DMS114 treated with DMSO at 0.1 percent for 48 hours (cell line): ENCODE measurements around the gene CCDC33.

ENCODE experiments used
- DNase-seq: peaks from one replicate; lab custom pipeline; 2025; ENCODE audit not compliant: unreplicated experiment; lab: John Stamatoyannopoulos, UW

Gene CCDC33

DNA sequence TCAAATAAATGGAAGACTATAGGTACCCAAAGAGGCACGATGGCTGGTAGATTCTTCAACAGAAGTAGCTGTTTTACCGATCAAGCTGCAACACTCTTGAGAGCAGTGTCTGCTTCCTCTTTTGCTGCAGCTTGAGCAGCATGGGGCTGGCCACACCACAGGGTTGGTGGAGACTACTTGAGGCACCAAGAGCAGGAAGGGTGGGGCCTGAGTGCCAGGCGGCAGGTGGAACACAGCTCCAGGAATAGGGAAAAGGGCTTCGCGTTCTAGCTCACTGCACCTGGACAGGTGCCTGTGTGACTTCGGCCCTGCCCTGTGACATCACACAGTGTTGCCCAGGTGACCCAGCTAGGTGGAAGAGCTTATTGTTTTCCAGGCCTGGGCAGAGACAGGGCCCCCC, at the start of gene CCDC33:
CCDC33 (plus strand) TSS at position 365 of the 400 bp plus-strand sequence. CDS start 394 bp downstream, outside the sequence.
- no peak for DNase-seq

DNA sequence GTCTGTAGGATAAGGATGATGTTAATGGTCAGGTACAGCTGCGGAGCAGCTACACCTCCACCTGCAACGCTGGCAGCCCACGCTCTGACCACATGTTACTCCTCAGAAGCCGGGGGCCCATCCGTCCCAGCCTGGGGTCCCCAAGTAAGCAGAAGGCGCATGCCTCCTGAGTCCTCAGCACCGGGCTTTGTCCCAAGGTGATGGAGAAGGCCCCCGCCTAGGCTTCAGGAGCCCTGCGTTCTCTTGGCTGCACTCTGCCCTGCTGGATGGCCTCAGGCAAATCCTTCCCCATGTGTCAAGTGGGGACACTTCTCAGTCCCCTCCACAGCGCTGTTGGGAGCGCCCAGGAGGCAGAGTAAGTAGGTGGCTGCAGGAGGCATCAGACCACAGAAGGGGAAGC, 47.9 kb upstream of the CCDC33 start:
- no peak for DNase-seq

DNA sequence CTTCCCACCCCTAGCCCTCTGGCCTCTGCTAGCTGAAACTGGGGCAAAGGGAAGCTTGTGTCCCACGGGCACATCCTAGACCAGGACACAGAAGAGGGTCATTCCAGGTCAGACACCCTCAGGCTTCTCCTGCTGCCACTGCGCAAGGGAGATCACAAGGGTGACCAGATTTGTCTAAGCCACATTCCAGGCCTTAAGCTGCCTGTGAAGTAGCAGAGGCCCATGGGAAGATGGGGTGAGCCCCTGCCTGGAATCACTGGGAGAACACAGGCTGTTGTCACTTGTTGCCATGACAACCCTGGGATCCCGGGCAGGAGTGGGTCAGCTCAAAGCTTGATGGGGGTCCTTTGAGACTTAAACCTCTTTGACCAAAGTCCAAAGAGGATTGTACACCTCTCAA, 44.3 kb upstream of the CCDC33 start:
- DNase-seq: no peak

DNA sequence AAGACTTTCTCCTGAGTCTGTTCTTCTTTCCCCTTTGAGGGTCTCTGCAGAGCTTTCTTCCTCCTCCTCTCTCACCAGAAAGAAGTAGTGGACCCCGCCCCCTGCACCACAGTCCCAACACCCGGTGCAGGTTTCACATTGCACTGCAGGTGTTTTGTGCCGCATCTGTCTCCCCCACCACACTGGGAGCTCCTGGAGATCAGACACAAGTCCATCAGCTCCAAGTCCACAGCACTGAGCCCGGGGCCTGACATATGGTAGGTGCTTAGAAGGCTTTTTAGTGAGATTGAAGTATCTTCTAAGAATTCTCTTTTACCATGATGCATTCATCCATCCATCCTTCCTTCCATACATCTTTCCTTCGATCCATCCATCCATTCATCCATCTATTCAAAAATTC, 43.4 kb upstream of the CCDC33 start:
- no peak for DNase-seq

DNA sequence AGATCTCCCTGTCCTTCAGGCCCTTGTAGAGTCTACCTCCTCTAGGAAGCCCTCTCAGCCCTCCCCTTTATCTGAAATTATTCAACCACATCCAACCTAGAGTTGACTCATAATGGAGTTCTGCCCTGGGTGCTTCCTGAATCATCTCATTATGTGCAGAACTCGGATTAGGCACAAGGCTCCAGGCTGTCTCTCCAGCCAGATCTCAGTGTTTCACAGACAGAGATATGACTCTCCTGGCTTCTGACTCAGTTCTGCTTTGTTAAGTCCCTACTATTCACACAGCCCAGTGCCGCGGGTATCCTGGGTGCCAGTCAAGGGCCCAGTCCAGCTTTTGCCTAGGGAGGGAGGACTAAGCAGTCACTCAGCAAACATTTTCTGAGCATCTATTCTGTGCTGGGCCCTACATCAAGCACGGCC, 42.8 kb upstream of the CCDC33 start:
- DNase-seq: no peak

DNA sequence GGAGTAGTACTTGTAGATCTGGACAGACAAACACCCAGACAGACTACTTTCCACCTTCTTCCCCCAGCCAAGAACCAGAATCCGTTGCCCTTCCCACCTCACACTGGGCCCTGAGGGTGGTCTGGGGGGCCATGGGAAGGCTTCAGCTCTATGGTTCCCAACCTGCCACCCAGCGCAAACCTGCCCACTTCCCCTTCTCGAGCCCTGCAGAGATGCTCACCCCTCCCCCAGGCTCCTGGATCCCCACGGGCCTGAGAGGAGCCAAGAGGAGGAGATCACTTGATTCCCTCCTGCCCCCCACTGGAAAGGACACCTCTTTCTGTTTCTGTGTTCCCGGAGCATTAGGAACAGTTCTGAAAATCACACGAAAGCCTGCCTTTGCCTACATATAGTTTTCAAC, 42.2 kb upstream of the CCDC33 start:
- DNase-seq: no peak

DNA sequence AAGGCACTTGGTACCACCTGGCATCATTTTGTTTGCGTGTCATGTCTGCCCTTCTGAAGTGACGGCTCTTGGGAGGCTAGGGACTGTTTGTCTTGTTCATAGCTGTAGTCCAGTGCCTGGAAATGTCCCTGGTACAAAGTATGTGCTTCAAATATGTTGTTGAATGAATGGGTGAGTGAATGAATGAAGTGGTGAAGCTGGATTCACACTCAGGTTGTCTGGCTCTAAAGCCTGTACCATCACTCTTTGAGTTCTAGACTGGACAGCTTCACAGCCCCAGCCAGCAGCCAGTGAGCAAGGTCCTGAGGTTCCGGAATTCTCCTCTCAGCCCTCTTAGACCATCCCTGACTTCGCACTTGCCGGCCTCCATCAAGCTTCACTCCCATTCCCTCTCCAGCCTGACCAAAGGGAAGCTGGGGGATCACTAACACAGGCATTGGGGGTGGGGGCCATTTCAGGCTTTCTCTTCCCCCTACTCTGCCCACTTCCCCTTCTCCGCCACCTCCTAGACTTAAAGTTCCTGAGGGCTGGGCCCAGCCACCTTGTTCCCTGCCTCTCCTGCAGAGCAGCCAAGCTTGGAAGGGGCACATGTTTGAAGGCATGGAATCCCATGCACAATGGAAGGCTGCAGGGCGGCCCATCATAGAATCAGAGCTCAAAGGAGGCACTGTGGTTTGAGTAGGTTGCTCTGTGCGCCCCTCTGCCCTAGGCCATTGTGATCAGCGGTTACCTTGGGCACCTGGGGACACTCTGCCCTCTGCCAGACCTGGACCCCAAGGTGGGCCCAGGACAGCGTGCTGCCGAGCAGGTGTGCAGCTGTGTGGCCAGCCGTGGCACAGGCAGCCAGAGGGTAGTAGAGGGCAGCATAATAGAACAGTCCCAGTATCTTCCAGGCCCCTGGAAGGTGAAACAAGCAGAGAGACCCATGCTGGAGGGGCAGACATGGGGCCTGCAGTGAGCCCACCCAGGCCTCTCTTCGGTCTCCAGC, 41.3 kb upstream of the CCDC33 start:
- DNase-seq: no peak

DNA sequence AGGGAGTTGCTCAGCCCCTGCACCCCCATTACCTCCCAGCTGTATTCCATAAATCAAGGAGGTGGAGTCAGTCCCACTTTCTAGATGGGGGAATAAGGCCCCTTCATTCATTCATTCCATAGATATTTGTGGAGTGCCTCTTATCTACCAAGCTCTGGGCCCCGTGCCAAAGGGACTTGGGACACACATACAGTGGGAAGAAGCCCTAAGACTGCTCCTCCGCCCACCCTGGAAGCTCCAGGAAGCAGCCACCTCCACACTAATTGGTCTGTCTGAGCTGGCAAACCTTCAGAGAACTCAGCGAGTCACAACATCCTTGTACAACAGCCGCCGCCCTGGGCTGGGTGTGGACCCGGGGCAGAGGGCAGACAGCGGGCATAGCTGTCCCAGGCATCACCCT, 40.0 kb upstream of the CCDC33 start:
- DNase-seq: no peak

DNA sequence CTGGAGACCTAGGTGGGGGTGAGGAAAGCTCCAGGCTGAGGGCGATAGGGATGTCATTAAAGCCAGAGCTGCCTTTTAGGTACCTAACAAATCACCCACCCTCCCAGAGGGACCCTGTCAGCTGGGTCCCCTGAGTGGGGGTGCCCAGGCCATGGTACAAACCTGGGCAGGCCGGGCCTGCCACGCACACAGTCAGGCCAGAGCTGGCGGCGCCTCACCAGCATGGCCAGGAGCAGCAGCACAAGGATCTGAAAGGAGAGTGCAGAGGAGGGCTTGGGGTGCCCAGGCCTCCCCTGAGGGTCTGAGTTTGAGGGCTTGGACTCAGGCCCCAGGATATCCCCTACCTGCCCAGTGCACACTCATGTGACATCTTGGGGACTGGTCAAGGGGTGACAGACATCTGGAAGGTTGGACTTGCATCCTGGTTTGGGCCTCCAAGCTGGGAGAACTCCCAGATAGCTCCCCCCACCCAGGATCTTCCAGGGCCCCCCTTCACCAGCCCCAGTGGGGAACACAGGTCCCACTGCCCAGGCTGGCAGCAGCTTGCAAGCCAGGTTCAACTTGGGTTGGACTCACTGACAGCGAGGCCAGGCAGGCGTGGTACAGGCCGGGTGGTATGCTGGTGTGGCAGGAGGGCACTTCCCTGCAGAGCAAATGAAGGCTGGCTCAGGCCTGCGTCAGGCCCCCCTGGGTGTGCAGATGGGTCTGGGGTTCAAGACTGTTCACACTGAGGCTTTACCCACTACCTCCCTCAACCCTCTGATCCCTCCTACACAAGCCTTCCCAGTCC, 38.8 kb upstream of the CCDC33 start:
- DNase-seq: no peak

DNA sequence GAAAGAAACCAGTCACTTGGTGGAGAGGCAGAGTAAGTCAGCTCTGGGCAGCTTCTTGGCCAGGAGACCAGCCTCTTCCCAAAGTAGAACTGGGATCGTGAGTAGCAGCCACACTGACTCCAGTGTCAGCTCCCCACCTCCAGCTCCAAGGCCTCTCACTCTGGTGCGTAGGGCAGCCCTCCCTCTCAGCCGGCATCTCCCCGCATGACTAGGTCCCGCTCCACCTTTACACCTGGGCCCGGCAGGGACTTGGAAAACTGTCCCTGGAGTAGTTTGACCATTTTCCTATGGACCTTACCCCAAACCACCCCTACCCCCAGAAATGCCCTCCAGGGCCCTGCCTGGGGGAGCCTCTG, 36.9 kb upstream of the CCDC33 start:
- no peak for DNase-seq

DNA sequence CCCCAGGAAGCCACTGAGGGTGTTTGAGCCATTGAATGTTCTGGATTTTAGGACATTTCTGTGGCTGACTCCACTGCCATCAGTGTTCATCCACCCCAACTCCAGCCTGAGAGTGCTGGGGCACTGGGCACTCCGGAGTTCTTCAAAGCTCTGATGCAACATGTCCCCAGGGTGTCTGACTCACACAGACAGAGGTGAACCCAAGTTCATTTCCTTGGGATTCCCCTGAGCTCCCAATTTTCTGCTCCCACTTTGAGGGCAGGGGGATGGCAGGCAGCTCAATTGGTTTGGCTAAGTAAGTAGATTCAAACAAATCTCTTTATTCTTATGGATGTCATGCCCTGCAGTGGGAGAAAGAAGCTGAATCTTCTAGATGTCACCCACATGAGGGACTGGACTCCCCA, 35.7 kb upstream of the CCDC33 start:
- no peak for DNase-seq

DNA sequence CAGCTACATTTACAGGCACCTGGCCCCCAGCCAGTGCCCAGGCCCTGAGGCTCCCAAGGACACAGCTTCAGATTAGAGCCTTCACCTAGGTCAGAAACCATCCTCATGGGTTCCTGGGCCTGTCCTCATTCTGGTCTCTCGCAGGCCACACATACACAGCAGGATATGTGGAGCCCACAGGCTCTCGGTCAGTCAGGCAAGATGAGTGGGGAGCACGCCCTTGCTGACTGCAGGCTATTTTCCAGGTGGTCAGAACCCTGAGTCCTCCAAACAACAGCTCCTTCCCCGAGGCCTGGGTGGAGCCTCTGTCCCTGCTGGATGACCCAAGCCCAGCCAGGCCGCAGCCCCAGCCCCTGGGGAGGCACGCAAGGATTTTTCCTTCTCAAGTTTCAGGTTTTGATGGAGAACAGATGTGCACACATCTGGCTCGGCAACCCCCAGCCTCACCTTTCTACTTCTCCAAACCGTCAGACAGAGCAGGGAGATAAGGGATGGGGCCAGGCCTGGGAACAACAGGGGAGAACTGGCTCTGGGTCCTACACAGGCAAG, 35.2 kb upstream of the CCDC33 start:
- no peak for DNase-seq

DNA sequence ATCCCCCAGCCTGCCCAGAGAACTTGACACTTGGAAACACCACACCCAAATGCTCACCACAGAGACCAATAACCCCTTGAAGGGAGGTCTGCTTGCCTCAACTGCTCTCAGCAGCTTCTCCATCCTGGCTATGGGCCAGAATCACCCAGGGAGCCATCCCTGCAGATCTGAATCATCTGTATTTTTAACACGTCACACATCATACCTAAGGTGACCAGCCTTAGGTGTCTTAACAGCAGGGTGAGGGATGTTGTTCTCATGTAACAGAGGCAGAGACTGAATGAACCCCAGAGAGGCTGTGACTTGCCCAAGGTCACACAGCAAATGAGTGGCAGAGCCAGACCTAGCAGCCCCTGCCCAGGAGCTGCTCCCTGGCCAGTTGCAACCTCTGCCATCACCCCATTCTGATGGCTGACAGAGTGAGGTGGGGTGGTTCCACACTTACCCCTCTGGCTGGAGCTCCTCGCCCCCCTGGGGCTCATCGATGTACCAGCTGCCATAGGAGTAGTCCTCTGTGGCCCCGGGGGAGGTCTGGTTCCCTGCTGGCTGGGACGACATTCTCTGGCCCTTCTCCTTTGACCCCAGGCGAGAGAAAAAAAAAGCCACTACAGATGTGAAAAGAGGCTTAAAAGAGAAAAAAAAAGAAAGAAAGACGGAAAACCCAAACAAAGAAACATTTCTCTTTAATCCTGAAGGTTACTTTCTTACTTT, 34.3 kb upstream of the CCDC33 start:
- no peak for DNase-seq

DNA sequence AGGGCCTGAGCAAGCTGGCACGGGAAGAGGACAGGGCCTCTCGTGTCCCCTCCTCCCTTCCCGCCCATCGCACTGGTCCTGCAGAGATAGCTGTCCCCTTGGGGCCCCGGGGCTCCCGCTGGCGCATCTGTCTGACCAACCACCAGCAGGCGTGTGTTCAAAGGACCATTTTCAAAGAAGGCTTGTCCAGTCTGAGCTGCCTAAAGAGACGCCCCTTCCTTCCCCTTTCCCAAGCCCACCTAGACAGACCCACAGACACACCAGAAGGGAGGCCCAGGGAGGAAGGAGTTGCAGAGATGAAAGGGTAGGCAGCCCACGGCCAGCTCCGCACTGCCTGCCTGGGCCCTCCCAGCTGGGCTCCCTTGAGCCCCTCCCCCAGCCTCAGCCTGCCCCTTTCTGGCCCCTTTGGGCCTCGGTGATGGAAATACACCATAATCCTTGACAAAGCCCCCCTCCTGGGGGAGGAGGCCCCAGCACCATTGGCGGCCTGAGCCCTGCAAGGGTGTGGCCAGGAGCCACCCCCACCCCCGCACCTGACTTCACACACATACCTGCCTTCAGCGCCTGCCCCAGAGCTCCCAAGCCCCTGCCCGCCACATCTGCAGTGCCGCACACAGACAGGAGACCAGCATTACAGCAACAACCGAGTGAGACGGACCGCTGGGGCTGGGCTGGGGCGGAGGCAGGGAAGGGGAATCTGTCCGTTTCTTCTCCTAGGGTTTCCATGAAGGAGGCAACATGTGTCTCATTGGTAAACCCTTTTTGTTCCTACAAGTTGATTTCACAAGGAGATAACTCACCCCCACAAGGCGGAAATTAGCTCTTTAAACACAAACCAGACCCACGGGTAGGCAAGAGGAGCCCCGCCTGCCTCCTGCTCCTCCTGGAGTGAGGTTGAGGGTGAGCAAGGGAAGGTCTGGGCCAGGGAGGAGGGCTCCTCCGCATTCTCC, 33.4 kb upstream of the CCDC33 start, which contains the start of gene STRA6:
STRA6 (minus strand) TSS at position 336 of the 950 bp plus-strand sequence. CDS start 520 bp downstream, outside the sequence.
- no peak for DNase-seq

DNA sequence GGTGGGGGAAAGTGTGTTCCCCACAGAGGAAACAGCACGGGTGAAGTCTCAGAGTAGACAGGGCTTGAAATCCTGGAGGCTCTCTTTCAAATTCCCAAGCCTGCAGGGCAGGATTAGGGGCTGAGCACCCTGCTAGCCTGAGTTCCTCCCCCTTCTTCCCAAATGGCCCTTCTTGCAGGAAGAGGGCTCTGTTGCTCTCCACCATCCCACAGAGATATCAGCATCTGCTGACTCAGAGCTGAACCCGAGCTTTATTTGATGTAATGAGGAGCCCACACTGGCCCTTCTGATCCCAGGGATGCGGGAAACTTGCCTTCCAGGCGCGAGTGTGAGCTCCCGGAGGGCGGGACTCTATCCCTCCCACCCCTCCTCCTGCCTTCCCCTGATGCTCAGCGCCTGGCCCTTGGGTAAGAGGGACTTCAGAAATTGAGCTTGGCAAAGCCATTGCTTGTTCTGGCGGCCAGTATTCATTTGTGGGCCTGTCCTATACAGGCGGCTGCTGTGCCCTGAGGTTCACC, 32.2 kb upstream of the CCDC33 start:
- no peak for DNase-seq

DNA sequence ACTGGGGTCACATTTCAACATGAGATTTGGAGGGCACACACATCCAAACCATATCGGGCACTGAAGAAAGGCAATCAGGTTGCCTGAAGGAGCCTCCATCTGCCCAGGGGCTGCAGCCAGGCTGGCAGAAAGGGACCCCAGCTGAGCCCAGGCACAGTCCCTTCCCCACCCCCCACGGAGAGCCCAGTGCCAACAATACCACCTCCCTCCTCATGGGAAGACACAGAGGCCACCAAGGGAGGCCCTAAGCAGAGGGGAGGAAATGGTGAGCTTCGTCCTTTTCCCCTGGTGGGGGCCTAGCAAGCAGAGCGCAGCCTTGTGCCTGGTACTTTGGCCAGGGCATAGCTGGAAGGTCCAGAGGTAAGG, 30.6 kb upstream of the CCDC33 start:
- no peak for DNase-seq

DNA sequence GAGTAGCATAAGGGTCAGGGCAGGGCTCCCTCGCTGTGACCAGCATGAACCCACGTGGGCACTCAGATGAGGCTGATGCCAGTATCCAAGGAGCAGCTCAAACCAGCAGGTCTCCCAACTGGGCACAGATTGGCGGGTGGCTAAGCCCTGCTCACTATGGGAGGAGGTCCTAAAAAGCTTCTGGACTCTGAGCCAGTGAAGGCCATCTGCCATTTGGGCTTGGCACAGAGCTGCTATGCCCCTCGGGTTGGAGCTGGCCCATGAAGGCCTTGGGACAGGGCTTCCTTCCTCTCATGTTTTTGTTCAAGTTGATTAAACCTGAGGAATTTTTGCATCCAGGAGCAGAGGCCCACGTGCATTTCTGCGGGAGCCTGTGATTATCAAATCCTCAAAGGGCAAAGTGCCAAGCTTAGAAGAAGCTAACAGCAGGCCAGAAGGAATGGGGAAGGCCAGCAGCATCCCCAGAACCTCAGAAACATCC, 29.3 kb upstream of the CCDC33 start:
- DNase-seq: no peak

DNA sequence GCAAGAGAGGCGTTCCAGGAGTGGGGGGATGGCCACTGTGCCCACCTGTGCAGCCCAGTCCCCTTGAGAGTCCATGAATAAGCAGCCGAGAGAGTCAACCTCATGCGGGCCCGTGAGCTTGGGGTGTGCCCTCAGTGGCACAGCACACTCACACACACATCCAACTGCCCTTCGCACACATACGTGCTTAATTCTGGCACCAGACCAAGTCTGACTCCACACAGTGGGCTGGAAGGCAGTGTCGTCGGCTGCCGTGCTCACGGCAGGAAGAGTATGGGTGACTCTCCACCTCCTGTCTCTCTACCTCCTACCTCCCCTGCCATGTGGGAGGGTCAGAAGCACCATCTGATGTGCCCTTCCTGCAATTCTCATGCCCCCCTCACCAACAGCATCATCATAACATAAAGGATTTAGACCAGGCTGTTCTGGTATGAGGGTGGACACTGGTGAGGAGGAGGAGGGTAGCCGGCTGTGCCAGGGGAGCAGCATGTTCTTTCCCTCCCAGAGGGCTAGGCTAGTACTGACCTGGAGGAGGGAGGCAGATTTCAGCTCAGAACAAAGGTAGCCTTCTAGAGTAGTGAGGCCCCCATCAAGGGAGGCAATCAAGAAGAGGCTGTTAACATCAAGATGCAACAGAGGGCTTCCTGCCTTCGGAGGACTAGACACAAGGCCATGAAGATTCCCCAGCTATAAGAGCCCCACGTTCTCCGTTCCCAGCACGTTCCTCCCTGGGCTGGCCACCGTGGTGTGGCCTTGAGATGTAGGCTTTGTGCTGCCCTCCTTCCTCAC, 28.3 kb upstream of the CCDC33 start:
- DNase-seq: no peak

DNA sequence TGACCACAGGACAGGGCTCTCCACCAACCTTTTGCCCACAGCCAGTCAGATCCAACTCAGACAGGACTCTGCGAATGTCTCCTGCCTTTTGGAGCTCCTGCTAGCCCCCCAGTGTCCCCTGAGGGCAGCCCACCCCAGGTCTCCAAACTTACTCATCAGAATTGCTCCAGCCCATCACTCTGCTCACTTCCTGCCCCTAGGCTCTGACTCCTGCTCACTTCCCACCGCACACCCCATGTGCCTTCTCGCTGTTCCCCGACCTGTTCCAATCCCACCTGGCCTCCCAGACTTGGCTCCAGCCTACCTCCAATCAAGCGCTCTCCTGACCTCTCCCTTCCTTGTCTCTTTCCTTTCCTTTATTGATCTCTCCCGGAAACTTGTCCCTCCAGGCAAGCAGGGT, 27.6 kb upstream of the CCDC33 start:
- no peak for DNase-seq
